CD4-positive, alpha-beta T cell treated with Interferon alpha-2 for 1 hour (primary cell): ENCODE data around the gene MAML2.
"Not testable (repeated sequence)": the region's sequence is repeated elsewhere in the genome, so short reads cannot be mapped to it uniquely, and the experiment has no call there.

Experiments used
- DNase-seq, 2 donors: peaks; one replicate each; pipeline ENCODE4 v3.0.0-alpha.2; 2020 to 2022

MAML2 gene

DNA sequence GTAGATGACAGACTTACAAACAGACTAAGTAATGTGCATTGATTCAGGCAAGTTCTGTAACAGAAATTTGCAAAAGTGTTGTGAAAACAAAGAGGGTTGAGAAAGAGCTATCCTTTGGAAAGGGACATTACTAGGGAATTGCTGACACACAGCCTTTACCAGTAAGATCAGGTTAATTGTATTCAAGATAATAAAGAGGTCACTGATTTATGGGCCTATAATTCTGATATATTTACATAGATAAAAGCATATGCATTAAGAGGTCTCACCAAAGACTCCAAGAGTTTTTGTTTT is 138.7 kb downstream of the MAML2 start:
- DNase-seq: no peak

DNA sequence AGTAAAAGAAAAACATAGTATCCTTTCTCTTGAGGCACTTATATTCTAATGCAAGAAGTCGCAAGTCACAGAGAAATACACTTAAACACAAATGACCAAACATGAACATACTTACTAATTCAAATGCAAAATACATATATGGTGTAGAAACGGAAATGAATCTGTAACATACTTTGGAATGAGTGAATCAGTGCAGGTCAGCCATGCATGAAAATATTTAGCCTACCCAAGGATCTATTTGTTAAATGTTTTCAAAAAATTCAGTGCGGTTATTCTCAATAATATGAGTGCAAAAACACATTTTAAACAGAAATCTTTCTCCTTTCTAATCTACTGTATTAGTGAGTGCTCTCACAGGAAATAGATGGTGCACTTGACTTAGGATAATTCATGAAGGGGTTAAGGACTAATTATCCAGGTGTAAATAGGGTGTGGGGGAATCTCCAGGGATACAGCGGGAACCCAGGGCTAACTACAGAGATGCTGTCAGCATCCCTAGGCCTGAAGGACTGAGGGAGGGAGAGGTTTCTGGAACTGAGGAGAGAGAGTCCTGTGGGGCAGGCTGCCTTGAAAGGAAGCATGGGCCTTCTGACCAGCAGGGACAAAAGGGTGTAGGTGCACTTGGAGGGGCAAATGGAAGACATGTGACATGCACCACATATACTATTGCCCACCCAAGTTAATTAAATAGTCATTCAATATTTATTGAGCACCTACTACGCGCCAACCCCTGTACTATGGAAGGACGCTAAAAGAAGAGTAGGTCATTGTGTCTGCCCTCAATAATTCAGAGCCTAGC is 139.2 kb downstream of the MAML2 start:
- no peak for DNase-seq

DNA sequence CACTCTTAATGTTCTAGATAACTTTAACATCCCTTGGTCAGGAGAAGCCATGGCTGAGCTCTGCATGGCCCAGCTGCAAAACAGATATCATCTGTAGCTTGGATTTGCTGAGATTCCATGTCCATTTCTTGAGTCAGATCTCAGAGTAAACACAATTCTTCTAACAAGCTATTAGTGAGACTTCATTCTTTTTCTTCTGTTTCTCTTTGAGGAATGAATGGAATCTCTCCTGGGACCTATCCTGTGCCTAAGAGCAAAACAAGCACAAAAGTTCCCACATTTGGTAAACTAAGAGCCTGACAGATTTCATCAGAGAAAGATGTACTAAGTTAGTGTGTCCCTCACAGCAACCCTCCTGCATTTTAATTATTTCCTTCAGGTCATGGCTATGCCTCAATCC is 142.8 kb downstream of the MAML2 start:
- no peak for DNase-seq

DNA sequence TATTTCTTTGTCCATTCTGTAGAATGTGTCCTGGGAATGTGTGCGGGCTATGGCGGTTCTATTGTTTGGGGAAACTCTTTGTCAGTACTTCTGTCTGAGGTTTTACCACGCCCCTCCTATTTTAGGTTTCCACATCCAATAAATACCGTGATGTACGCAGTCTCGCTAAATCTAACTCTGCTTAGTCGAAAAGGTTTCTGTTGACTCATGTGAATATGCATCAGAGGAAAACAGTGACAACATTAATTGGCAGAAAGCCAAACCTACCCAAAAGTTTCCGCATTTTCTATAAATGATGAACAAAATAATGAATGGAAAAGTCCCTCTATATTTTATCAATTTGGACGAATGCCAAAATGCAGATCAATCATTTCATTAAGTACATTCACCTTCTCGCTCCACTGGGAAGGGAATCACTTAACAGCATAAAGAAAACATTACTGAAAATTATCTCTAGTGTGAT is 143.4 kb downstream of the MAML2 start:
- peak; percentile 34 to 85 for DNase-seq

DNA sequence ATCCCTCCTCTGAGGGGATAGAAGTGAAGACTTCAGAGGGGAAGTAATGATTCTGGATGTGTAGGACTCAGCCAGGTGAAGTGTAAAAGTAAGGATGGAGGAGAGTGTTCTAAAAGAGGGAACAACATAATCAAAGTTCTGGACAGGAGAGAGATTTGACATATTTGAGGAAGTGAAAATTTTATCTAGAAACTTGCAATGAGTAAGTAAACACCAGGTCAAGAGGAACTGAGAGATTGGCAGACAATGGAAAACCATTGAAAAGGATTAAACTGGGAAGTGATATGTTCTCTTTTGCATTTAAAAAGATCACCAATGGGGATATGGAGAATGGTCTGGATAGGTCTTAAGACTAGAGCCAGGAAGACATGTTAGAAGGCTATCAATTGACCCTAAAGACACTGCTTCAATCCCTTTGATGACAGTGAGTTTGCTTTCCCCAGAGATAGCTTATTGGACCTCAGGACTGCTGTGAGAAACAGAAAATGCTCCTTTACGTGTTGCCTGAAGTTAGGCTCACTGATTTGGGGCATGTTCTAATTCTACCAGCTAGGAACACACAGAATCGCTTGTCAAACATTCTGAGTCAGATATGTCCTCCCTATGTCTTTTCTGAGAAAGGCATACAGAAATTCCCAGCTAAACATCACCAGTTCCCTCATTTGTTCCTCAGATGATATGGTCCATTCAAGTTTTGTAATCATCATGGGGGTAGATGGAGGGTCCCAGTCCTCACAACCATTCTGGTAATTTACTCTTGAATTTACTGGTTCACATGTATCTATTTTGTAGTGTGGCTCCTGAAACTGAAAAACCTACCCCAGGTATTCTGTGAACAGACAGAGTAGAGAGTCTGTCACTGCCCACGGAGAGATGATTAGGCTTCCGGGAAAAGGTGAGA is 144.9 kb downstream of the MAML2 start:
- DNase-seq: no peak

DNA sequence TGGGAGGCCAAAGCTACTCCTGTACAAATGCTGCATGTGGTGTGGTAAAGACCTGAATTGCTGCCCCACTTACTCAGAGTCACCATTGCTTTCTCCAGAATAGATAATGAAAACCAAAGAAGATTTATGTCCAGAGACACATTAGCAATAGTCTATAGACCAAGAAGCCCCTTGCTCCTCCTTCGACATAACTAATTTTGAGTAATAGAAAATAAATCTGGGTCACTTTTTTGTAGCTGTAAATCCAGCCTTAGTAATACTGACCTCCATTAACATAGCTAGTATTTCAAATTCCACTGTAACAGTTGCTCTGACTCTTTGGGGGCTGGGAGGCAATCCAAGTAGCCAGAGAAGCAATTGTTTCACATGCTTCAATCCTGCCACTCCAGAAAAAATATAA is 145.9 kb downstream of the MAML2 start:
- DNase-seq: no peak

DNA sequence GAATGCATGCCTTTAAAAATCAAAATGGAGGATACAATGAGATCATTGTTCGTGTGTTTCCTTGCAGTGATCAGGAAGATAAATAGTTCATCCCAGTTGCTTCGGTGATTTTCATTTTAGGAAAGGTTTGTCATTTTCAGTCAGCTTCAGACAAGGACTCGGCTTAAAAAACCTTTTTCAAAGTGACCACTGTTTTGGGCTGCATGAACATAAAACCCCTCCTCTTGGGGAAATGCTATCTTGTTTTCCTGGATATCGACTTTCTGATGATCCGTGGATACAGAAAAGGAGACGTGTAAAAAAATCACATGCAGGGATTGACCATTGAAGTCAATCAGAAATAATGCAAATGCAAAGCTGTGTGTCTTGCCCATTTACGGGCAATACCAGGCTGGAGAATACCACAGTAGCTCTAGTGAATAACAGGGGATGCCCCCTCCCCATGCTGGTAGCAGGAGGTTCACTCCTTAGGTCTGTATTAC is 146.8 kb downstream of the MAML2 start:
- no peak for DNase-seq

DNA sequence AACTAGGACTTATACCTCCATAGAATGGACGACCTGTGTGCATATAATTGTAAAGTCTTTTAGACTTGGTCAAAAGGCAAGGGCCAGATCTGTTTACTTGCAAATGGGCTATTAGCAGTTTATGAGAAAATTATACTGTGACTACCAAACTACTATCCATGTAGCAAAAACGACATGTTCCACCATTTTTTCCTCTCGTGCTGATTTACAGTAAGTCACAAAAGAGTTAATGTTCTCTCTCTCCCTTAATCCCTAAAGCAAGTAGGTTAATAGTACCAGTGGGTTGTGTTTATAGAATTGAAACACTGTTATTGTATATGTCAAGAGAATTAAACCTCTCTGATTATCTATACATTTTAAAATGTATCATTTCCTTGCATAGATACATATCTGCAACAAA is 147.3 kb downstream of the MAML2 start:
- no peak for DNase-seq

DNA sequence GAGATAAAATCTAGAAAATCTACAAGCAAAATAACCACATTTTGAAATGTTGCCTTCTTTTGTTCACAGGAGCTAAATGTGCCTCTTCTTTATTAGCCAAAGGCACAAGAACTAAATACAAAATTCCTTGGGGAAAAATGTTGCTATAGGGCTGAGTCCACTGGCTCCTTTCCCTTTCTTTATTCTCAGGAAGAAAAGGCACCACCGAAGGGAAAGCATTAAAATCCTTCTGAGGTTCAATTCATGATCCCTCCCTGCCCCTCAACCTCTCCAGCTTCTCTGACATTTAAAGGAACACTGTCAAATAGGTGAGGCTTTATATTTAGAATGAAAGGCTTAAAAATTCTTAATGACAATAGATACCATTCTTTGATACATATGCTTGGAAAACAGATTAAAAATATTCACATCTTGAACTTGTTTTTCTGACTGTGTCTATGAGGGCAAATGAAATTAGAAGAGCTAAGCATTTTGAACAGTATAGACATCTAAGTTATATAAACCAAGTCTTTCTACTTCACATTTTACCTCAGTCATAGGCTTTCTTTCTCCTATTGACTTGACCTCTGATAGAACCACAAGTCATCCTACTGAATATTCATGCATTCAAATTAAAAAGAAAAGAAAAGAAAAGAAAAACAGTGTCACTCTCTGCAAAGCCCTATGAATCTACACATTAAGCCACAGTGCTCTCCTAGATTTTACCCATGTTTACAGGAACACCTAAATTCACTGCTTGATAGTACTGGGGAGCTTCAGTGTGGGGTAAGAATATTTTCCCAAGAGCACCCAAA is 148.2 kb downstream of the MAML2 start:
- DNase-seq: no peak

DNA sequence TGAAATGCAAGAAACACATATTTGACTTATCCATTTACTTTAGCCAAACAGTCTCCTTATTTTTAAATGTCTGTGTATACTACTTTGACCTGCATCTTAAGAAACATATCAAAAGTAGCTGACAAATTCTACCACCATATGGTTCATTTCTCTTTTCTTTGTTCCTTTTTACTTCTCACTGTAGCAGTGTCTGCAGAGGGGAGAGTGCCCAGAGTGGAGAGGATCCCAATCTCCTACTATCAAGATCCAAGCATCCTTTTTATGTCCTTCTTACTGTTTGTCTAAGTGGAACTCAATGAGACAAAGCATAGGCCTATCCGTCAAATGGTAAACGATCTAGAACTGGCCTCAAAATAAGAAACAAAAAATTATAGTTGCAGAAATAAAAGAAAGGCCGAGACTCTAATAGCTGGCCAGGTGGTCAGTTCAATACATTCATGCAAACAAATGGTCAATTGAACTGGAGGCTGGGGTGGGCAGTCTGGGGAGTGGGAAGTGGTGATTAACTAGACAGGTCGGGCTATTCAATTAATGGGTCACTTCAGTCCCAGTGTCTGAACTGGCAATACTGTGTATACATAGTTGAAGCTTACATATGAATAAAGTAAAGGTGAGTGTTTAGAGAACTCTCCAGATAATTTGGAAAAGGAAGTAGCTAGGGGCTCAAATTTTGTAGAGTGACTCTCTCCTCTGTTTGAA is 149.1 kb downstream of the MAML2 start:
- DNase-seq: no peak

DNA sequence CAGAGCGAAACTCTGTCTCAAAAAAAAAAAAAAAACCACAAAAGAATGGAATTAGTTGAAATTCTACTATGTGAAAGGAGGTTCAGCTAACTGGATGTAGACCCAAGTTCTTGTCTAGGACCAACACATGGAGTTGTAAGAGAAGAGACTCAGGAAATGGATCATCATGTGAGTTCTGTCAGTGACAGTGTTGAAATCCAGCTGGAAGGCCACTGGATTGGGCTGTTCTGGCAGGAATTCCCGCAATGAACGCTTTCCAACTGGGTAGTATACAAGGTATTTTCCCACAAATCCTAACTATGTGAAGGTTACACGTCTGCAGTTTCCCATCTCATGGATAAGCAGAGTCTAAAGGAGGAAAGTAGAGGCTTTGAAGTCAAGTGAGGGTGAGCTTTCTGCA is 151.2 kb downstream of the MAML2 start:
- DNase-seq: no peak

DNA sequence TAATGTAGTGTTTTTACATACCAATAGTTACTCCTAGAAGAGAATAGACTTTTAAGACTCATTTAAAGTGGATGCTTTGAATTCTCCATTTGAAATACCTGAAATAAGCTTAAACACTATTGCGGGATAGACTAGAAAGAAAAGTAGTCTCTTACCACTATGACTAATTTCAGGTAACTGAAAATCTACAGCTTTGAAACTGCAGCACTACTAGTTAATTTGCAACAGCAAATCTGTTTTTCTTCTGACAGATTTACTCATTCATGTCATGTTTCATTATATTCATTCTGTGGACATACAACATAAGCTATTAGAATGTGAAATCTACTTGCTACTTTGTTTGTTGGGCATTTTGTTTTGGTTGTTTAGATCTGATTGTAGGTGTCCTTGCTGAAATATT is 153.6 kb downstream of the MAML2 start:
- DNase-seq: no peak

DNA sequence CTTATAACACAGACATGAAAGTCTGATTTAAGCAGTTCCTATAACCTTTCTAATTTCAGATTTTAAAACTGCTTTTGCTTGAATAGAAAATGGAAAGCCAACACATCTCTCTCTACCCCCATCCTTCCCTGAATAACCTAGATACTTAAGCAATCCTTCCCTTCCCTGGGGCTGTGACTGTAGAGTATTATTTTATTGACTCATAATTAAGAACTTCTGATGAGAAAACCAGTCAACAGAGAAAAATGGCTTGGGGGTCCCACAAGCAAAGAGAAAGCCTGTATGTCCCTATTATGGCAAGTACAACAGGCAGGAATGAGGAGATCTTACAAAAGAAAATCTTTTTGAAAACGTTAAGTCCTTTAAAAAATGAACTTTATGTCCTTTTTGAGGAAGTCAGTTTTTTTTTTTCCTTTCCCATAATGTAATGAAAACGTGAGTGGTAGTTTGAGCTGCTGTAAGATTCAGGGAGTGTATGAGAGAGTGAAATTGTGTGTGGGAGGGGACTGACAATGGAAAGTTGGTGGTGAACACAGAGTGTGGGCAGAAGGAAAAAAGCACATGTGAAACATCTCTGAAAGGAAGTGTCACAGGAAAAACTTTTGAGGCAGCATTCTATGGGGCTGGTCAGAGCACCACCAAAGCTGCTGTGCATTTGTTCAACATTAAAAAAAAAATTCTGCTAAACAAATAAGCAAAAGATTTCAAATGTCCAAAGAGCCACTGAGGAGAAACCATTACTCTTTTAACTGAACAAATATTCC is 154.6 kb downstream of the MAML2 start:
- DNase-seq: no peak

DNA sequence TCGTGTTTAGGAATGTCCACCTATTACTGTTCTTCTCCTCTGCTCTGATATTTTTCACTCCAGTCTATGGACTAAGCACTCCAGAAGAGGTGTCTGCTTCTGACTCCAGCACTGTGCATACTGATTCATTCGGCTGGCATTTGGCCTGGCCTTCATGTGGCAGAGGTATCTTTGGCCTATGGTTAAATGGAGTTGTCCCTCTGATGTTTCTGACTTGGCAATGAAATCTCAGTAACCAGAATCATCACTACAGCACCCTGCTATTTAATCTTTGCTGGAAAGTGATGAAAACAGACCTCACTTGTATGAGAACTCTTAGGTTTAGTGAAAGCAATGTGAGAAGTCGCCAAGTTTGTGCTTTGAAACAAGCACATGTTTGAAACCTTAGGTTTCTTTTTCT is 155.2 kb downstream of the MAML2 start:
- no peak for DNase-seq

DNA sequence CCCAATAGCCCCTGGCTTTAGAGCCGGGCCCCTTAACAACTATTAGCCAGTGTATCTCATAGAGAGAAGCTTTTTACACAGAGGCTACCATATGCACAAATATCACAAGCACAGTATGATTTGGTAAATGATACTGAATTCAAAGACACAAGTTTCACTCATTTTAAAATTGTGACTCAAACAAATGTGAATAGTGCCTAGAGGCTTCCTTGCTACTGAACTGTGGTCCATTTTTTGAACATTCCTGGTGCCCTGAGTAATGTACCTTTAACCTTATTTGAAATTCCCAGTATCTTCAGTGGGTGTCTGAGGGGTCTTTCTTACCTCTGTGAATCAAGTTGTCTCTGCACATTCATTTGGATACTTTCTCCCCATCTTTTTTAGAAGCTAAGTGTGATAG is 156.2 kb downstream of the MAML2 start:
- DNase-seq: no peak

DNA sequence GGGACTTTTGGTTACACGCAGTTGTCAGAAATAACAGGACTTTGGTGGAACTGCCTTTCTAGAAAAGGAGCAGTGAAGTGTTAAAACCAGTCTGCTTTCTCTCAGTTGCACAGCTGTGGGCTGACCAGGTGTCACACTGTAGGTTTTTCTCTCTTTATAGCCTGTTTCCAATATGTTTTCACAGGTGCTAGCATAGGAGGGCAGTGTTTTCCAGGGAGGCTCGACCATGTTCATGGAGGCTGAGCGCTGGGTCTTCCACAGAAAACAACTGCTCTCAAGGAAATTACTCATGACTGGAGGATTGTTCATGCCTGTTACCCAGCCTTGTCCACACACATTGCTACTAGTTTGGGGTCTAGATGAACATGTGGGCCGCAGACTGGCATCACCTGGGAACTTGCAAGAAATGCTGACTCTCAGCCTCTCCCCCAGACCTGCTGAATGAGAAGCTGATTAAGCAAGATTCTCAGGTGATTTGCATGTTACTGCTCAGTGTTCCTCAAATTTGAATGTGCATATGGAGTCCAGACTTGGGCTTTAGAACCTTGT is 157.7 kb downstream of the MAML2 start:
- DNase-seq: no peak

DNA sequence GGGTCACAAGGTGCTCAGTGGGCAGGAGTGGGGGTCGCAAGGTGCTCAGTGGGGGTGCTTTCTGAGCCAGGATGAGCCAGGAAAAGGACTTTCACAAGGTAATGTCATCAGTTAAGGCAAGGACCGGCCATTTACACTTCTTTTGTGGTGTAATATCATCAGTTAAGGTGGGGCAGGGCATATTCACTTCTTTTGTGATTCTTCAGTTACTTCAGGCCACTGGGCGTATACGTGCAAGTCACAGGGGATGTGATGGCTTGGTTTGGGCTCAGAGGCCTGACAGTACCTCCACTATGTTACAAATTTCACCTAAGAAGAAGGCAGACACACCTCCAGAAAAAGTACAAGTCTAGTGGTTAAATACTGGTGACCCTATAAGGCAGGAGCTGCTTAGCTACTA is 162.1 kb downstream of the MAML2 start:
- not testable (repeated sequence) for DNase-seq

DNA sequence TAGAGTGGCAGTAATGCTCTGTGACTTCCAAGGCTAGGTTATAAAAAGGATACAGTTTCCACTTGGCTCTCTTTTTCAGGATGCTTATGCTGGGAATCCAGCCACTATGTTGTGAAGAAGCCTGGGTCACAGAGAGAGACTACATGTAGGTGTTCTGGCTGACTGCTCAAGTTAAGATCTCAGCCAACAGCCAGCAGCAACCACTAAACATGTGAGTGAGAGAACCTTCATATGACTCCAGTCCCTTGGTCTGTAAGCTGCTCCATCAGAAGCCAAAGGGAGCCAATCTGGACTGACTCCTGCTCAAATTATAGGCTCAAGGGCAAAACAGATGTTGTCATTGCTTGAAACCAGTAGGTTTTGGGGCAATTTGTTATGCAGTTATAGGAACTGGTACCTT is 162.7 kb downstream of the MAML2 start:
- DNase-seq: no peak

DNA sequence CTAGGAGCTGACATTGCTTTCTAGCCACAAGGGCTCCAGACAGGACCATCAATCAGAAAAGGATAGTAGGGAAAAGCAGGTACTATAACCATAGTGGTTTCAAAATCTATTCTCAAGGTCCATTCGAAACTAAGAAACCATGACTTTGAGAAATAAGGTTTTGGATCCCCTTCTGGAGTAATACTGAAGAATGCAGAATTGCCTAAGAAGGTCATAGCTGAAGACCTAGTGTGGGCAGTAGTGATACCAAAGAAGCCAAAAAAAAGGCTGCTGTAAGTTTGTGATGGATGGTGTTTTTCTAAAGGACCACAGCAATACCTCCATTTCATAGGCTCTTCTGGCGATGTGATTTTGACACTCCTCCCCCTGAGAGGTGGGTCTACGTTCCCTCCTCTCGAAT is 163.1 kb downstream of the MAML2 start:
- no peak for DNase-seq

DNA sequence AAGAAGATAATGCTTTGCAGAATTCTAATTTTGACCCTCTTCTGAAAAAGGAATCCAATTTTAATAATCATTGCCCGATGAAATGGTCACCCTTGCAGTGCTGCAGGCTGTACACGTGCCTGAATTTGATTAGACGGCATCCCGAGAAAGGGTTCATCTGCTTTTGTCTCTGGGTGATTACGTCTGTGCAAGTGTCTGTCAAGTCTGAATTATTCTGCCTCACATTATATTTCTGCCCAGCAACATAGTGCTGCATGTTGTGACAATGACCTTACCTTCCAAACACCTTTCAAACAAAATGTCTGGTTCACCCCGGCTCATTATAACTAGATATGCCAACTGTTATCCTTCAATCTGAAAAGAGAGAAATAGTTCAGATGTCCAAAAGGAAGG is 164.1 kb downstream of the MAML2 start:
- no peak for DNase-seq

DNA sequence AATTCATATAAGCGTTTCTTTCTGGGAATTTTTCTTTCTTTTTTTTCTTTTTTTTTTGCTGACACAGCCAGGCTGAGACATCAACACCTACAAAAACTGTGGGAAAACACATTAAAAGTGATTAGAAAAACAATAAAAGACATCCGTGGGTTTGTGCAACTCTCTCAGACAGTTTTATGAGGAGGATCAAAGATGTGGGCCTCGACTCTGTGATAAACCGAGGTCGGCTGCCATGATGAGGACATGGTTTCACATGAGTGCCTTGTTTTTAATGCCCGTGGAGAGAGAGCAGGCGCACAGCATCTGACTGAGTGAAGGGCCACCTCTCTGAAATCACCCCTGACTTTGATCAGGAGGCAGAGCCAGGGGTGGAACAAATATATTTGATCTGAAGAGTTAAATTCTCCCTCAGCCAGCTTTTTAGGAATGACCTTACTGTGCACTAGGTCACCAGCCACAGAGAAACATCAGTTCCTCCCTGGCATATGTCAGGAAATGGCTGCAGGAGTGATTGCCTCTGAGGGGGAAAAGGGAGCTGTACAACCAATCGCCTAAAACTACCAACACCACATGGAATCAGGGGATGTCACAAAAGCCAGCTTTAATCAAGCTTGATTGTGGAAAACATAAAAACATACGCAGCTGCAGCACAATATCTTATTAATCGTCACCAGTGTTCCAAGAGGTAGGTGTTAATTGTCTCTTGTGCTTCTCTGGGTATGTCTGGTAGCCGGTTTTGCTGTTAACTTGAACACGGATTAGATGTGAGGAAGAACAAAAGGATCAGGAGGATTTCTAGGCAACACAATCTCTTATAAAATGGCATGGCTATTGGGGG is 164.7 kb downstream of the MAML2 start:
- no peak for DNase-seq
